Stimulated activated naive CD8-positive, alpha-beta T cell treated with anti-CD3 and anti-CD28 coated beads, Interleukin-15, Interleukin-2, amounts not matched to agents 100 ng/mL and 50 ng/mL, for 24 hours (primary cell): Measurements from ENCODE around the gene PLEK.
"Not testable (repeated sequence)": the region's sequence is repeated elsewhere in the genome, so short reads cannot be mapped to it uniquely, and the experiment has no call there.

Experiments
- H3K27ac Mint-ChIP-seq: one replicate; pipeline ENCODE4 v1.8.0; 2021; ENCODE audit warnings: mild to moderate bottlenecking, mixed read lengths
- H3K27me3 Mint-ChIP-seq: one replicate; pipeline ENCODE4 v1.8.0; 2021; ENCODE audit warnings: mixed read lengths
- H3K36me3 Mint-ChIP-seq: one replicate; pipeline ENCODE4 v1.8.0; 2021; ENCODE audit warnings: low read depth, mixed read lengths
- H3K4me1 Mint-ChIP-seq: one replicate; pipeline ENCODE4 v1.8.0; 2021; ENCODE audit warnings: low read depth, mixed read lengths
- H3K4me3 Mint-ChIP-seq: one replicate; pipeline ENCODE4 v1.8.0; 2021; ENCODE audit warnings: mild to moderate bottlenecking, mixed read lengths
- H3K9me3 Mint-ChIP-seq: one replicate; pipeline ENCODE4 v1.8.0; 2021; ENCODE audit warnings: mixed read lengths

The PLEK gene

DNA sequence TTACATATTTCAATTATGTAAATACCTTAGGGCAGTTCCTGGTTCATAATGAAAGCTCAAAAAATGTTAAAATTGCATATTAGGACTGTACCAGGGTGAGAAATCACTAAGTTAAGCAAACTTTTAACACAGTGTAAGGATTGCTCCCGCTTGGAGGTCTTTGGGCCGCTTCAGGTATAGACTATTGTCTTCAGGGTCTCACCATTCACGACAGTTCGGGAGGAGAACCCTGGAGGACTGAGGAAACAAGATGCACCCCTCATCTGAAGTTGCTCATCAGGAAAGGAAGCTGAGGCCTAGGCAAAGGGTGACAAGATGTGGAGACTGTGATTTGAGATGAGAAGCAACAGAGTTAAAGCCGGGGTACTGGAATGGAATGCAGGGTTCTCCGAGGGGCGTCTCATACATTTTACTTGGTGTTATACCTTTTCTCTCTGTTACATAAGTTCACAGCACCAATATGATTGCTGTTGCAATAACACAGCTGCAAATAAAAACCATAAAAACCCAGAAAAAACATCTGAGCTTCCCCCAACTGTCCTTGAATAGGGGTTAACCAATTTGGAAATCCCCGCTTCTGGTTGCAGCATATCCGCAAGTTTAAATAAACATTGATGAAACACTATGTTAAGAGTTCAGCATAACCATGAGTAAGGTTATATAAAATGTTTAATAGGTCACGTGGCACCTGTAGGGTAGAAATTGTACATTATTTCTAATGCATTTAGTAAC lies 61.9 kb downstream of the PLEK start:
- Mint-ChIP-seq H3K9me3 (peaks cover under 1% of the 10 kb centered on the region), H3K36me3 (no peaks in the 10 kb centered on the region), H3K4me3 (no peak overlapping the region), H3K4me1 (peaks cover 18% of the 10 kb centered on the region), H3K27me3 (no peaks in the 10 kb centered on the region), H3K27ac (no peak overlapping the region)

DNA sequence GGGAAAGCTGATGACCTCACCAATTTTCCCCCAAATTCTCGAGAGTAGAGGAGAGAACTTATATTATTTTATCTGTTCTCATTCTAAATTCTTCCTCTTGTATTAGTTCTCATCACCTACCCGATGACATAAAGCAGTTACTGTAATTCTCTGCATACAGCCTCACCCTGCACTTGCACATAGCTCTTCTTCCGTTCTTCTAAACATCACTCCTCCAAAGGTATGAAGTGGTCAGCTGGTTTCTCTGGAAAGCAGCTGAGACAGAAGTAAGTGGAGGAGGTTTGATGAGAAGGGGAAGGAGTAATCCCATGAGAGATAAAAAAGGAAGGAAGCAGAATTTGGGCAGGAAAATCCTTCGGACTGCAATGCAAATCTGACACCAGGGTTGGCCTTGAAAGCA lies 63.0 kb downstream of the PLEK start:
- Mint-ChIP-seq H3K27me3 (no peaks in the 10 kb centered on the region), H3K27ac (no peak overlapping the region), H3K36me3 (no peaks in the 10 kb centered on the region), H3K9me3 (no peaks in the 10 kb centered on the region), H3K4me3 (no peak overlapping the region), H3K4me1 (peaks cover 16% of the 10 kb centered on the region)

GRCh38 chr2:68428746-68429145 lies 63.7 kb downstream of the PLEK start:
- peaks cover 16% of the 10 kb centered on the region for H3K4me1 Mint-ChIP-seq
- no peak overlapping the region for H3K27ac Mint-ChIP-seq

DNA sequence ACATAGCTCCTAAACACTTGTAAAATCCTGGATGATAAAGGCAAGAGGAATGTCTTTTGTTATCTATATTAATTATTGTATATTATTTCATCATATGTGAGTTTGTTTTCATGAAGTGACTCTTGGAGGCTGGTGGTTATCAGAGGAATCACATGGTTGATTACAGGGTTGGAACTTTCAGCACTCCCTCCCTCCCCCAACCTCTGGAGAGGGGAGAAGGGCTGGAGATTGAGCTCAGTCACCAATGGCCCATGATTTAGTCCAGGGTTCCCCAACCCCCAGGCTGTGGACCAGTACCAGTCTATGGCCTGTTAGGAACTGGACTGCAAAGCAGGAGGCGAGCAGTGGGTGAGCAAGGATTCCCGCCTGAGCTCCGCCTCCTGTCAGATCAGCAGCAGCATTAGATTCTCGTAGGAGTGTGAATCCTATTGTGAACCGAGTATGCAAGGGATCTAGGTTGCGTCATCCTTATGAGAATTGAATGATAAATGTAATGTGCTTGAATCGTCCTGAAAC lies 64.3 kb downstream of the PLEK start:
- Mint-ChIP-seq H3K27ac (no peak overlapping the region), H3K36me3 (no peaks in the 10 kb centered on the region), H3K9me3 (no peaks in the 10 kb centered on the region), H3K4me1 (peaks cover 16% of the 10 kb centered on the region), H3K4me3 (no peak overlapping the region), H3K27me3 (no peaks in the 10 kb centered on the region)

More at GRCh38 chr2:68428746-68429145, 63.7 kb downstream of the PLEK start:
- no peaks in the 10 kb centered on the region for H3K9me3 Mint-ChIP-seq
- H3K36me3 Mint-ChIP-seq = no peaks in the 10 kb centered on the region
- no peak overlapping the region for H3K4me3 Mint-ChIP-seq
- H3K27me3 Mint-ChIP-seq = no peaks in the 10 kb centered on the region

GRCh38 chr2:68431316-68431972 lies 66.4 kb downstream of the PLEK start:
- no peak overlapping the region for H3K4me3 Mint-ChIP-seq
- H3K4me1 Mint-ChIP-seq = peaks cover 16% of the 10 kb centered on the region
- H3K27me3 Mint-ChIP-seq = no peaks in the 10 kb centered on the region
- H3K9me3 Mint-ChIP-seq = no peaks in the 10 kb centered on the region
- no peaks in the 10 kb centered on the region for H3K36me3 Mint-ChIP-seq
- no peak overlapping the region for H3K27ac Mint-ChIP-seq

GRCh38 chr2:68432696-68433658 lies 67.9 kb downstream of the PLEK start:
- no peaks in the 10 kb centered on the region for H3K9me3 Mint-ChIP-seq
- no peak overlapping the region for H3K27ac Mint-ChIP-seq
- H3K36me3 Mint-ChIP-seq = no peaks in the 10 kb centered on the region
- H3K4me1 Mint-ChIP-seq = peaks cover 3% of the 10 kb centered on the region
- no peaks in the 10 kb centered on the region for H3K27me3 Mint-ChIP-seq
- no peak overlapping the region for H3K4me3 Mint-ChIP-seq

DNA sequence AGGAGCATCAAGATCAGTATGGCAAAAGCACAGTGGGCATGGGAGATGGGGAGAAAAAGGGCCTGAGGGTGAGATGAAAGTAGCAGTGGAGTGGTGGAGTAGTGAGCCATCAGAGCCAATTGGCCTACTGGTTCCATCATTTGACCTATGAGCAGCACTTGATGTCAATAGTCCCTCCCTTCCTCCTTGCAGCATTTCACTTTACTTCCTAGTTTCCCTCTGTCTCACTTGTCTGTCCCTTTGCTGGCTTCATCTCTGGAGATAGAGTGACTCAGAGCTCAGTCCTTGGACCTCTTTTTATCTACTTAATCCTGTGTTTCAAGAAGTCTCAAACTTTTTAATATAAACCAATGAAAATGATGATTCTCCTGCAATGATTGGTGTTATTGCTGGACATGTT lies 69.9 kb downstream of the PLEK start:
- H3K9me3 Mint-ChIP-seq = no peaks in the 10 kb centered on the region
- no peak overlapping the region for H3K27ac Mint-ChIP-seq
- no peaks in the 10 kb centered on the region for H3K27me3 Mint-ChIP-seq
- no peaks in the 10 kb centered on the region for H3K36me3 Mint-ChIP-seq
- H3K4me3 Mint-ChIP-seq = no peak overlapping the region
- H3K4me1 Mint-ChIP-seq = peaks cover 3% of the 10 kb centered on the region

DNA sequence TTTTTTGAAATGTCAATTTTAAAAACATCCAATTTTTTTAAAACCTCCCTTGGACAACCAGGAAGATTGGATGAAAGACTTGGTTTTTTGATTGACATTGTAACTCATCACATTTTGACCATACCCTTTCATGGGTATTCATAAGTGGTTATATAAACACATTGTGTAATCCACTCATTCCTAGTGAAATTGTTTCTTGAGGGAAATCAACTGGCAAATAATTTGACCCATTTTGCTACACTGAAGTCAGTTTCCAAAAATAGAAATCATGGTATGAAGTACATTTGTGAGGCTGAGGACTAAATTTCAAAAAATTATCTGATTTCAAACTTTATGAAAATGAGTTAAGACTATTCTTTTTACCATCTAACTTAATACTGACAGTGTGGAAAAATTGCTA lies 70.5 kb downstream of the PLEK start:
- Mint-ChIP-seq H3K27ac (no peak overlapping the region), H3K36me3 (no peaks in the 10 kb centered on the region), H3K9me3 (no peaks in the 10 kb centered on the region), H3K4me1 (peaks cover 10% of the 10 kb centered on the region), H3K27me3 (no peaks in the 10 kb centered on the region), H3K4me3 (no peak overlapping the region)

- Mint-ChIP-seq H3K36me3 (no peaks in the 10 kb centered on the region), H3K27me3 (no peaks in the 10 kb centered on the region), H3K4me1 (peaks cover 16% of the 10 kb centered on the region), H3K9me3 (no peaks in the 10 kb centered on the region), H3K4me3 (no peak overlapping the region), H3K27ac (no peak overlapping the region)
These were observed 71.2 kb downstream of the PLEK start for GRCh38 chr2:68436270-68436669.

- Mint-ChIP-seq H3K27me3 (peaks cover 4% of the 10 kb centered on the region), H3K27ac (no peak overlapping the region), H3K4me3 (no peak overlapping the region), H3K9me3 (no peaks in the 10 kb centered on the region), H3K4me1 (peaks cover 21% of the 10 kb centered on the region), H3K36me3 (no peaks in the 10 kb centered on the region)
These were observed 73.6 kb downstream of the PLEK start for GRCh38 chr2:68438455-68439303.

DNA sequence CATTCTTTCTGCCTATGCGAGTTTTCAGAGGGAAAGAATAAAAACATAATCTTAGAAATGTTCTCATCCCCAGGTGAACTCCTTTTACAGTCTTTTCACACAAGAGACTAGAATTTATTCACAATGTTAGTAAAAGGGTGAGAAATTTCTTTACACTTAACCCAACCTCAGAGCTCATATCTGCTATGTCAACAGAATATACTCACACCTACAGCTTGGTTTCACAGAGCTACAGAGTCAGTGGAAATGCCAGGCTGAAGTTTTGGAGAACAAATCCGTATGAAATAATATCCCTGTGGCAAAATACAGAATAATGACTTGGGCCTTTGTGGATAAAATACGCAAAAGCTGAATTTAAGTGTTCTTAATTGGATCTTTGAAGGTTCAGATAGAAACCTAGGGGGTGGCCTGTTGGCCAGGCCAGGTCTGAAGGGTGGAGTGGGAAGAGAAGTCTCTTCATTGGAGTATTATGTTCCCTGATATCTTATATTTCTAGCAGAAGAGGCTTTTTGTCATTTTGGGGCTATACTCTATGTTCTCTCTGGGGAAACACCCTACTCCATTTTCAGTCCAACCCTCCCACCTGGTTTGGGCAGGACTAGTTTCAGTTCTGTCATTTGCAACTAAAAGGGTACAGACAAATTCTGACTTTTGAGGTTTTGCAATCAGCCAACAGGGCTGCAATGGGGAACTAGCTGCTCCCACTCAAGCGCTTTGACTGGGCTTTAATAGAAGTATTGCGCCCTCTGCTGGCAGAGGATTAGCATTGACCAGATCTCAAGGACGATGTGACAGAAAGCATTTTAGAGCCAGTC lies 76.3 kb downstream of the PLEK start:
- peaks cover 4% of the 10 kb centered on the region for H3K27me3 Mint-ChIP-seq
- peak overlapping the region; percentile 42 for H3K4me3 Mint-ChIP-seq
- H3K9me3 Mint-ChIP-seq = no peaks in the 10 kb centered on the region
- H3K36me3 Mint-ChIP-seq = no peaks in the 10 kb centered on the region
- peak overlapping the region; percentile 77 for H3K27ac Mint-ChIP-seq
- peaks cover 21% of the 10 kb centered on the region for H3K4me1 Mint-ChIP-seq

DNA sequence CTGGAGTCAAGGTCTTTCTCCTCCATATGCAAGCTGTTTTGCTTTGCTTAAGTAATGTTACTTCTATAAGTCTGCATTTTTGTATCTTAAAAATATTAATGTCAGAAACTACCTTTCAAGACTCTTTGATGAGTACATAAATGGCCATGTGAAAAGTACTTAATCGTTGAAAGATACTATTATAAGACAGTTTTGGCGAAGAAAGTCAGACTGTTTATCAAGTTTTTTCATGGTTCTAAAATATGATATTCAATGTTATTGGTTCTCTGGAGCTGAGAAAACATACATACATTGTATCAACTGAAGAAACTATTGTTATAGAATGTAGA lies 76.9 kb downstream of the PLEK start:
- no peak overlapping the region for H3K4me3 Mint-ChIP-seq
- peaks cover 21% of the 10 kb centered on the region for H3K4me1 Mint-ChIP-seq
- peaks cover 4% of the 10 kb centered on the region for H3K27me3 Mint-ChIP-seq
- no peaks in the 10 kb centered on the region for H3K9me3 Mint-ChIP-seq
- H3K27ac Mint-ChIP-seq = no peak overlapping the region
- H3K36me3 Mint-ChIP-seq = no peaks in the 10 kb centered on the region

GRCh38 chr2:68446425-68446824 lies 81.3 kb downstream of the PLEK start:
- not testable (repeated sequence) for H3K27ac Mint-ChIP-seq, H3K36me3 Mint-ChIP-seq, H3K27me3 Mint-ChIP-seq, H3K9me3 Mint-ChIP-seq, H3K4me3 Mint-ChIP-seq, H3K4me1 Mint-ChIP-seq
